GM12864 (cell line): ENCODE measurements around the gene MSI2.

Source experiments
- DNase-seq: peaks from one replicate; pipeline ENCODE4 v3.0.0-alpha.2; 2011; ENCODE audit warnings: low read depth
- H3K4me3 ChIP-seq: 2 replicates; pipeline ENCODE4 v1.5.1; 2011; ENCODE audit warnings: mild to moderate bottlenecking, low read depth, low read length, control low read depth
- CTCF ChIP-seq: IDR thresholded peaks from 2 replicates; pipeline ENCODE4 v1.5.1; 2011; ENCODE audit warnings: low read depth, mild to moderate bottlenecking, moderate library complexity, low read length, control low read depth, inconsistent platforms; ENCODE audit errors: missing control alignments

MSI2 gene

DNA sequence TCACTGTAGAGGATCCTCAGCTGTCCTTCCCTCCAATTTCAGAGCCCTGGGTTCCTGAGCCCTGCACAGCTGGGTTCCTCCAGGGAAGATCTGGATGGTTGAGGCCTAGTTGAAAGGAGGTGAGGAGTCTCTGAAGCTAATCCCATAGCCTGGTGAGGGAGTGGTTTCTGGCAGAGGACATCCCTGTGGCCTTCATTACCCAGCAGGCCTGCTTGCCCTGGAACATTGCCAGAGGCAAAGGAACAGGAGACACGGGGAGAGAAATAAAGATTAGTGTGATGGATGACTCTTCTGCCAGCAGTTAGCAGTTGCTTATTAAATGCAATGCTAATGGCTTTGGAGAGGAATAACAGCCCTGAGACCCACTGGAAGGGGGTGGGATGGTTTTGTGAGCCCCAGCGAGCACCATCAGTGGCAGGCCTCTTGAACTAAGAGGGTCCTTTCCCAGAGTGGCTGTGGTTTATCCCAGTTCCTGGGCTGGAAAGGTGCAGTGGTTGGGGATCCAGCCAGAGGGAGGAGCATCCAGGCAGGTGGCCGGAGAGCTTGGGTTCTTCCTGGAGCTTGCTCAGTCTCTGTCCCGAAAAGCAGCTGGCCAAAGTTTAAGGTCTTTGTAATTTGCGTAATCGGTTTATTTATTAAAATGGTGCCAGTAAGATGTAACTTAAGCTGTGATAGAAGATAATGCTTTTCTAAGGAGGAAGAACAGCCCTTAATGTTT, 279.1 kb downstream of the MSI2 start:
- DNase-seq = no peak
- H3K4me3 ChIP-seq = no peak overlapping the region
- TF ChIP-seq CTCF = no peak

GRCh38 chr17:57536289-57536688, 280.0 kb downstream of the MSI2 start:
- H3K4me3 ChIP-seq = no peak overlapping the region
- DNase-seq = no peak
- TF ChIP-seq CTCF = no peak

DNA sequence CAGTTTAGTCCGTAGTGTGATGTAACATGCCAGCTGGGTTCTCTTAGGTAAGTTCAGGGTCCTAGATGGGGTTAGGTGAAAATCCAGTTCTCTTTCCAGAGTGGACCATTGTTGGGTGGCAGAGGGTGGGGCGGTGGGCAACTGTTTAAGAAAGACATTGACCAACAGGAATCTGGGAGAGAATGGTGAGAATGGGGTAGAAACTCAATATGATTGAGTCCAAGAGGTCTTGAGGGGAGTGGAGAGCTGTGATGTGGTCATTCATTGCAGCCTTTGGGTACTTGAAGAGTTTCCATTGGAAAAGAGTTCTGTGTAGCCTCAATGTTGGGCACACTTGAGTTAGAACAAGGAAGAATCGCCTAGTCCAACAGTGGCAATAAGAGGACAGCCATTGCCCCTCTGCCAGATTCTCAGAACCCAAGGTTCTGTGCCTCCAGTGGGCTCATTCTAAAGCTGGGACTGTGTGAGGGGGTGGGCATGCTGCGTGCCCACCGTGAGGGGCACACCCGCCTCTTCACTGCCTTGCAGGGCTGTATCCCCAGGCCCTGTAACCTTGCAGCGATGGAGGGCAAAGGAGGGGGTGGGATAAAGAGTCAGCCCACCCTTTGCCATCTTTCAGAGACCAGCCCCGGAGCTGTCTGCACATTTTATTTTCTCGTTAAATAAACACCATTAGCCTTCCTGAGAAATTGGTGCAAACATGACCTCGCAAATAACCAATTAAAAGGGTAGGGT, 280.6 kb downstream of the MSI2 start:
- no peak for DNase-seq
- H3K4me3 ChIP-seq = no peak overlapping the region
- no peak for TF ChIP-seq CTCF

DNA sequence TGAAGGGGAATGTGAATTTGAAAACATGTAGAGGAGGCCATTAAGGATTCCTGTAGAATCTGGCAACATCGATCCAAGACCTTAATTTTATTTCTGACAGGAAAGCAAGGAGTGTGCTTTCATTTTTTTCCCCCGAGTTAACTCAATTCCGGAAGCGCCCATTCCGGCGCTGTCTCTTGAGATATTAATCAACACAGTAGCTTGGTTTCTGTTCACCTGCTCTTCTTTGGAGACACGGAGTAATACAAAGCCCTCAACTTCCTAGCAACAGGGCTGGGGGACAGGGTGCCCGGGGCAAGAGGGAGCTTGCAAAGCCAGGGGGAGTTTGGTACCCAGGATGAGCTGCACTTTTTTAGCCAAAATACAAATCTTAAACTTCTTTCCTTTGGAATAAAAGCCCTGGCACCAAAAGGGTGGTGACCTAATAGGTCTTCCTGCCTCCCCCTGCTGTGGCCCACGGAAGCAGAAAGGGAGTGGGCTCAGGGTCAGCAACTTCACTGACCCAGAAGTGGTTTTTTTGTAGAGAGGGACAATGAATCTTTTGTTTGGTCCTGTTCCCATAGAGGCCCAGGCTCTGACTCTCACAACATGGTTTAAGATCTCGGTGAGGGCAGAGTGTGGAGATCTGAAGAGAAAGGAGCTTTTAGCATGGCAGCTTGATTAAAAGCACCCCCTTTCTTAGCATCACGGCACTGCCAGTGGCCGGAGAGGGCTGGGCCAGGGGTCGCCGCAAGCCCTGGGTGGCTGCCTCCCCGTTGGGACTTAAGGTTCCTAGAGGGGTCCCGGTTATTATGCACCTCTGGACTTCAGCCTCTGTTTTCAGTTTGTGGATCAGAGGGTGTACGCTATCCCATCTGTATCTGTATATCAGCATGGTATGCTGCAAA, 281.4 kb downstream of the MSI2 start:
- DNase-seq = no peak
- no peak for TF ChIP-seq CTCF
- H3K4me3 ChIP-seq = no peak overlapping the region

DNA sequence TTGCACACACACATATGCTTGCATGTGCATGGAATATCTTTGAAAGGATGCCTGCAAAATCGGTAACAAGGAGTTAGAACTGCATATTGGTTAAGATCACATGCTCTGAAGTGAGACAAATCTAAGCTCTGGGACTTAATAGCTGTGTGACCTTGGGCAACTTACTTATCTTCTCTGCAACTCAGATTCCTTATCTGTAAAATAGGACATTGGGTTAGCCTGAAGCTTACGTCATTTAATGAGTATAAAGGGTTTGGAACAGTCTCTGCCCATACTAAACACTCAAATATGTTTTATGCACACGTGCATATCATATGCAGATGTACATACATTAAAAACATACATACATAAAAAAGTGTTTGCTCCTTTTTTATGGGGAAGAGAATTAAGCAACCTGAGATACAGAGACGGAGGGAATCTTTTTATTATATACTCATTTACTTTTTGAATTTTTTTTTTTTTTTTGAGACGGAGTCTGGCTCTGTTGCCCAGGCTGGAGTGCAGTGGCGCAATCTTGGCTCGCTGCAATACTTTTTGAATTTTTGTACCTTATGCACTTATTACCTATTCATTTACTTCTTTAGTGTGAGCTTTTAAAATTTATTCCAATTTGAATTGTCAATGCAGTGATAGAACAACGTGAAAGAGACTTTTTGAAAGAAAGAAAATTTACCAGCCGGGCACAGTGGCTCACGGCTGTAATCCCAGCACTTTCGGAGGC, 282.6 kb downstream of the MSI2 start:
- no peak for DNase-seq
- no peak for TF ChIP-seq CTCF
- H3K4me3 ChIP-seq = no peak overlapping the region

- TF ChIP-seq CTCF = no peak
- no peak overlapping the region for H3K4me3 ChIP-seq
- DNase-seq = no peak
Measured at GRCh38 chr17:57539529-57540301, 283.4 kb downstream of the MSI2 start.
